Uterus (tissue), 2 donors: ENCODE measurements around the gene PXDC1.

ENCODE experiments used
- POLR2A ChIP-seq, 2 donors: fragments of 450-650 bp; IDR thresholded peaks; one replicate each; pipeline ENCODE4 v1.6.1; 2016; ENCODE audit warnings: antibody characterized with exemption in 2 of 2, mild to moderate bottlenecking in 1 of 2, moderate library complexity in 1 of 2
- TF ChIP-seq, protein P1 (sequence below), 4 experiments: fragments of 200-600 bp in 2 of 4; fragments of 450-650 bp in 2 of 4; sonication (generic) in 2 of 4; IDR thresholded peaks; one replicate each; pipeline ENCODE4 v1.5.1; 2016 to 2019; ENCODE audit warnings: antibody characterized with exemption in 4 of 4, mild to moderate bottlenecking in 2 of 4, moderate library complexity in 1 of 4

DNA sequence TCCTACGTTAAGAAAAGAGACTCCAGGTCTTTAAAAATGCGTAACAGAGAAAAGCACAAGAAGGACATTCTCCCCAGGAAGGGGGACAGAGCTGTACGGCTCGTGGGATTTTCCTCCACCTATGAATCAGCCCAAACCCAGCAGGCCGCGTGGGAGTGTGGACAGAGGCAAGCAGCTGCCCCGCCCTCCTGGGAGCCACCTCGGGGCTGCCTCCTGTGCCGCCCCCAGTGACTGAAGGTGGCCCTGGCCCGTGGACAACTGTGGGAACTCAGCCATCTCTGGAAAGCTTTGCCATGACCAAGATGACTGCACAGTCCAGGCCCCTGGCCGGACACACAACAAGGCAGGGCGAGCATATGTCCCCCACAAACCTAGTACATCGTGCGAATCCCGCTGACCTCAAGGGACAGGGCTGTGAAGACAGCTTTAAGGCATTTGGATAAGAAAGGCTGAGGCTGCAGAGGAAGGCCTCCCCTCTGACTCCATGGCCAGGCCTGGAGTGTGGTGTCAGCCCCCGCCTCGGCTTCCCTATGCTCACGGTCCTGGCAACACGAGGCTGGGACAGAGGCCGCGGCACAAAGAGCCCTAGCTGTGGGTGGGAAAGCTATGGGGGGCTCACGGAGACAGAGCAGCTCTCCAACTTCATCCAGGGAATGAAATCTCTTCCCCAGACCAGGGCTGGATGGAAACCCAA, 26.9 kb downstream of the PXDC1 start:
- TF ChIP-seq, protein P1, sequence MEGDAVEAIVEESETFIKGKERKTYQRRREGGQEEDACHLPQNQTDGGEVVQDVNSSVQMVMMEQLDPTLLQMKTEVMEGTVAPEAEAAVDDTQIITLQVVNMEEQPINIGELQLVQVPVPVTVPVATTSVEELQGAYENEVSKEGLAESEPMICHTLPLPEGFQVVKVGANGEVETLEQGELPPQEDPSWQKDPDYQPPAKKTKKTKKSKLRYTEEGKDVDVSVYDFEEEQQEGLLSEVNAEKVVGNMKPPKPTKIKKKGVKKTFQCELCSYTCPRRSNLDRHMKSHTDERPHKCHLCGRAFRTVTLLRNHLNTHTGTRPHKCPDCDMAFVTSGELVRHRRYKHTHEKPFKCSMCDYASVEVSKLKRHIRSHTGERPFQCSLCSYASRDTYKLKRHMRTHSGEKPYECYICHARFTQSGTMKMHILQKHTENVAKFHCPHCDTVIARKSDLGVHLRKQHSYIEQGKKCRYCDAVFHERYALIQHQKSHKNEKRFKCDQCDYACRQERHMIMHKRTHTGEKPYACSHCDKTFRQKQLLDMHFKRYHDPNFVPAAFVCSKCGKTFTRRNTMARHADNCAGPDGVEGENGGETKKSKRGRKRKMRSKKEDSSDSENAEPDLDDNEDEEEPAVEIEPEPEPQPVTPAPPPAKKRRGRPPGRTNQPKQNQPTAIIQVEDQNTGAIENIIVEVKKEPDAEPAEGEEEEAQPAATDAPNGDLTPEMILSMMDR (IDR thresholded peaks at IDR 0.05), result no peak
- TF ChIP-seq POLR2A (IDR thresholded peaks at IDR 0.05), result no peak
